PC-9 (cell line): ENCODE measurements around the gene NRAS. TPM values are rescaled to one million over a fixed set of nuclear protein-coding genes. Genes with fewer than 3 reads are reported as not detected.

Source experiments
- BruUV-seq: library from RNA; stranded (reverse); fragments of 400-500 nt; replicated peaks from 2 replicates; lab custom pipeline; 2021; lab: Mats Ljungman, UMichigan
- CTCF ChIA-PET: fragments of 300-600 bp; sonication (Branson Sonifier 250); formaldehyde crosslinking; loops from one replicate; lab custom pipeline; 2022; ENCODE audit warnings: antibody characterized with exemption; lab: Charles Lee
- POLR2A ChIA-PET: fragments of 300-600 bp; sonication (Branson Sonifier 250); formaldehyde crosslinking; loops from one replicate; lab custom pipeline; 2022; ENCODE audit warnings: antibody characterized with exemption; ENCODE audit not compliant: unreplicated experiment; lab: Charles Lee
- DNase-seq, 2 experiments: peaks; one replicate each; pipeline versions ENCODE4 v3.0.0 to v3.0.0-alpha.2; 2015 to 2022; ENCODE audit warnings: mixed read lengths in 1 of 2
- H2AFZ ChIP-seq: fragments of 200-600 bp; sonication (generic); 2 replicates; pipeline ENCODE4 v1.8.1; 2017; ENCODE audit warnings: antibody characterized with exemption
- H3F3A ChIP-seq: fragments of 200-600 bp; sonication (generic); 2 replicates; pipeline ENCODE4 v1.8.1; 2017; ENCODE audit warnings: antibody characterized with exemption, mild to moderate bottlenecking, low read depth; ENCODE audit not compliant: insufficient read depth
- H3K27ac ChIP-seq: fragments of 200-600 bp; sonication (generic); 2 replicates; pipeline ENCODE4 v1.6.1; 2016; ENCODE audit warnings: mixed run types
- H3K27me3 ChIP-seq: fragments of 200-600 bp; sonication (generic); 2 replicates; pipeline ENCODE4 v1.6.1; 2016; ENCODE audit warnings: low read depth, mixed run types; ENCODE audit not compliant: insufficient read depth
- H3K36me3 ChIP-seq: fragments of 200-600 bp; sonication (generic); 2 replicates; pipeline ENCODE4 v1.6.1; 2016; ENCODE audit warnings: low read depth, mixed run types
- H3K4me1 ChIP-seq: fragments of 200-600 bp; sonication (generic); replicated peaks from 2 replicates; pipeline ENCODE4 v1.6.1; 2016; ENCODE audit warnings: mixed run types; ENCODE audit not compliant: insufficient read depth
- H3K4me2 ChIP-seq: fragments of 200-600 bp; sonication (generic); 2 replicates; pipeline ENCODE4 v1.6.1; 2017; ENCODE audit warnings: mixed run types
- H3K4me3 ChIP-seq: fragments of 200-600 bp; sonication (generic); 2 replicates; pipeline ENCODE4 v1.6.1; 2016; ENCODE audit warnings: mixed run types
- H3K79me2 ChIP-seq: fragments of 200-600 bp; sonication (generic); 2 replicates; pipeline ENCODE4 v1.6.1; 2017; ENCODE audit warnings: low read depth, mixed run types
- H3K9me2 ChIP-seq: fragments of 200-600 bp; sonication (generic); 2 replicates; pipeline ENCODE4 v1.8.1; 2017; ENCODE audit warnings: mild to moderate bottlenecking; ENCODE audit not compliant: insufficient read depth
- H3K9me3 ChIP-seq: fragments of 200-600 bp; sonication (generic); 2 replicates; pipeline ENCODE4 v1.8.1; 2016; ENCODE audit warnings: low read depth; ENCODE audit not compliant: insufficient read depth
- H4K20me1 ChIP-seq: fragments of 200-600 bp; sonication (generic); 2 replicates; pipeline ENCODE4 v1.8.1; 2017; ENCODE audit not compliant: insufficient read depth
- EZH2 ChIP-seq: fragments of 200-600 bp; sonication (generic); IDR thresholded peaks from 2 replicates; pipeline ENCODE4 v1.8.0; 2017; ENCODE audit warnings: antibody characterized with exemption, low read depth
- intact Hi-C: fragments of 100-400 bp; cut with micrococcal nuclease; formaldehyde crosslinking; loops from one replicate; pipeline ENCODE4 v1.10.0; 2022; ENCODE audit not compliant: unreplicated experiment
- total RNA-seq: library from RNA; stranded (reverse); gene quantifications from 2 replicates; pipeline ENCODE4 v1.2.3, GENCODE V29; 2021
- TF ChIP-seq, protein P1 (sequence below): fragments of 200-600 bp; sonication (generic); conservative IDR thresholded peaks from 2 replicates; pipeline ENCODE4 v1.6.1; 2017; ENCODE audit warnings: mixed run types, antibody characterized with exemption, mild to moderate bottlenecking, moderate library complexity

Gene NRAS
- total RNA-seq, 1 experiment from 2014 or later = 37.8 TPM

DNA sequence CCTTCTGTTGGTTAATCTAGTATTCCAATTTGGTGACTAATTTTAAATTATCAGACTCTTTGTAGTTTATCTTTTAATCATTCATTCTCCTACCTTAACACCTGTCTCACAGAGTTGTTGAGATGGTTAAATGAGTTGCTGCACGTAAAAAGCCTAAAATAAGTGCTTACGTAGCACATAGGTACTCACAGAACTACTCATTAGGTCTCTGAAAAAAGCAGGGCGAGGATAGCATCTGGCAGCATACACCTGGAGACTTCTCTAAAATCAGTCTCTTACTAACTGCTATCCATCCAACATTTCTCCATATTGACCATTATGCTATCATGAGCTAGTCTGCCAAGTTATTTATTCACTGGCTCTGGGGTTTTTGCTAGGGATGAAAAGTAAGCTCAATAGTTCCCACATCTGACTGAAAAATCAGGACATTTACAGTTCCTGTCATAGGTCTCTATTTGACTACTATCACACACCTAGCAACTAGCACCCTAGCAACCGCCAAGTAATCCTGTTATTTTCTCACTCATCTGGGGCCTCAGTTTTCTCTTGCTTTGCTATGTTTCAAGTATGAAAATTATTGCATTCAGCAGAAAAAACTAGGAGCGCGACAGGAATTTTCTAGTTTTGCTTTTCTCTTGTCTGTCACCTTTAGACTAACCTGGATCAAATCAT, 30.0 kb upstream of the NRAS start:
- TF ChIP-seq, protein P1, sequence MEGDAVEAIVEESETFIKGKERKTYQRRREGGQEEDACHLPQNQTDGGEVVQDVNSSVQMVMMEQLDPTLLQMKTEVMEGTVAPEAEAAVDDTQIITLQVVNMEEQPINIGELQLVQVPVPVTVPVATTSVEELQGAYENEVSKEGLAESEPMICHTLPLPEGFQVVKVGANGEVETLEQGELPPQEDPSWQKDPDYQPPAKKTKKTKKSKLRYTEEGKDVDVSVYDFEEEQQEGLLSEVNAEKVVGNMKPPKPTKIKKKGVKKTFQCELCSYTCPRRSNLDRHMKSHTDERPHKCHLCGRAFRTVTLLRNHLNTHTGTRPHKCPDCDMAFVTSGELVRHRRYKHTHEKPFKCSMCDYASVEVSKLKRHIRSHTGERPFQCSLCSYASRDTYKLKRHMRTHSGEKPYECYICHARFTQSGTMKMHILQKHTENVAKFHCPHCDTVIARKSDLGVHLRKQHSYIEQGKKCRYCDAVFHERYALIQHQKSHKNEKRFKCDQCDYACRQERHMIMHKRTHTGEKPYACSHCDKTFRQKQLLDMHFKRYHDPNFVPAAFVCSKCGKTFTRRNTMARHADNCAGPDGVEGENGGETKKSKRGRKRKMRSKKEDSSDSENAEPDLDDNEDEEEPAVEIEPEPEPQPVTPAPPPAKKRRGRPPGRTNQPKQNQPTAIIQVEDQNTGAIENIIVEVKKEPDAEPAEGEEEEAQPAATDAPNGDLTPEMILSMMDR = no peak
- no peak for TF ChIP-seq EZH2

DNA sequence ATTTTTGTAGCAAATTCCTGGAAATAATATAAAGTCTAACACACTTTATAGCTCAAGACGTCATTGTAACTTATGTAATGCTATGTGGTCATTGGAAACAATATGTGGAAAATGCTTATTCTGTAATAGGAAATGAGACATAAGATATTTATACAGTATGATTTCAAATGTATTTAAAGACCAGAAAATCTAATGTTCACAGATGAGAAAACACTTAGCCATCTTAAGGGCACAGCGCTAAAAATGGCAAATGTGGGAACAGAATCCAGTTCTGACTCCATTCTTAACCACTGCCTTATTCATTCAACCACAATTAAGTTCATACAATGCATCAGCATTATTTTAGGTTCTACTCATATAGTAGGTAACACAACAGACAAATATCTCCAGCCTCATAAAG, 28.7 kb upstream of the NRAS start:
- no TSS peak for BruUV-seq
- ChIA-PET CTCF (no interaction called here), POLR2A (interaction anchor here (0.7 kb wide), 1 partner anchor 592 kb away, joined by 3 read pairs; no protein-coding TSS in a partner anchor)
- intact Hi-C loops = no loop called here
- TF ChIP-seq, protein P1 = no peak
- no peak for TF ChIP-seq EZH2
- H3F3A ChIP-seq = peaks cover 18% of the 10 kb centered on the region; the same call in 1 of the 2 replicates
- H3K4me2 ChIP-seq = no peak overlapping the region
- no peak for DNase-seq
- H4K20me1 ChIP-seq = peaks cover 100% of the 10 kb centered on the region
- H3K4me1 ChIP-seq = no peaks in the 10 kb centered on the region
- no peak overlapping the region for H3K27ac ChIP-seq
- no peaks in the 10 kb centered on the region for H3K27me3 ChIP-seq
- no peak overlapping the region for H2AFZ ChIP-seq
- no peaks in the 10 kb centered on the region for H3K9me2 ChIP-seq
- no peak overlapping the region for H3K4me3 ChIP-seq
- H3K9me3 ChIP-seq = no peaks in the 10 kb centered on the region
- peaks cover 89% of the 10 kb centered on the region for H3K36me3 ChIP-seq
- peaks cover 100% of the 10 kb centered on the region for H3K79me2 ChIP-seq

More for the DNA sequence above, 30.0 kb upstream of the NRAS start:
- H3K4me2 ChIP-seq = no peak overlapping the region
- H3K4me1 ChIP-seq = no peaks in the 10 kb centered on the region
- H2AFZ ChIP-seq = no peak overlapping the region
- BruUV-seq = no TSS peak
- peaks cover 14% of the 10 kb centered on the region; the same call in 1 of the 2 replicates for H3F3A ChIP-seq
- H3K27me3 ChIP-seq = no peaks in the 10 kb centered on the region
- H3K27ac ChIP-seq = no peak overlapping the region
- no peak overlapping the region for H3K4me3 ChIP-seq
- H4K20me1 ChIP-seq = peaks cover 100% of the 10 kb centered on the region
- ChIA-PET CTCF (no interaction called here), POLR2A (no interaction called here)
- no peaks in the 10 kb centered on the region for H3K9me3 ChIP-seq
- H3K36me3 ChIP-seq = peaks cover 85% of the 10 kb centered on the region
- no peak for DNase-seq
- no peaks in the 10 kb centered on the region for H3K9me2 ChIP-seq
- intact Hi-C loops = no loop called here
- peaks cover 100% of the 10 kb centered on the region for H3K79me2 ChIP-seq

DNA sequence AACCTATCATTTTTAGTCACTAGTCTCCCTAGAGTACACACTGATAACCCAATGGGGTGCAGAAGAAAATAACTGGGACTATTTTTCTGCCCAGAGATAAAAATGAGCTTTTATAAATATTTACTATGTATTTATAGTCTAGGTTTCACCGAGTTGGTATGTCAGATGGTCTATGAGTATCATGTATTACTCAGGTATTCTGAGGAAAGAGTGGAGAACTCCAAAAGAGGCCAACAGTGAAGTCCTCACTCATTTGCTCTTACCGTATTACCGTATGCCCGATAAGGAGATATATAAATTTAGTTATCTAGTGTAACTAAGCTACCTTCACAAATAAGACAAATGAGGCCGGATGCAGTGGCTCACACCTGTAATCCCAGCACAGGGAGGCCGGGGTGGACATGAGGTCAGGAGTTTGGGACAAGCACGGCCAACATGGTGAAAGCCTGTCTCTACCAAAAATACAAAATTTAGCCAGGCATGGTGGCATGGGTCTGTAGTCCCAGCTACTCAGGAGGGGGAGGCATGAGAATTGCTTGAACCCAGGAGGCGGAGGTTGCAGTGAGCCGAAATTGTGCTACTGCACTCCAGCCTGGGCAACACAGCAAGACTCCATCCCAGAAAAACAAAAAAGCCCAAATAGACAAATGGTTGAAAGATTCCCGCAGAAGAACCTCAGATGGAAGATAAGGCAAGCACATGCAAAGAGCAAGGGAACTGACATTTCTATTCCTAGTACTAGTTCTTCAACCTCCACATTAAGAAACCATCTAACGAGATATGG, 25.6 kb upstream of the NRAS start:
- H3K79me2 ChIP-seq = peaks cover 98% of the 10 kb centered on the region
- no peaks in the 10 kb centered on the region for H3K27me3 ChIP-seq
- no peak overlapping the region for H3K4me3 ChIP-seq
- CTCF ChIA-PET = no interaction called here
- H3K27ac ChIP-seq = no peak overlapping the region
- H3K4me2 ChIP-seq = no peak overlapping the region
- H2AFZ ChIP-seq = no peak overlapping the region
- no peak for DNase-seq
- peaks cover 86% of the 10 kb centered on the region for H3K36me3 ChIP-seq
- H3K9me3 ChIP-seq = no peaks in the 10 kb centered on the region
- peaks cover 100% of the 10 kb centered on the region for H4K20me1 ChIP-seq
- H3K9me2 ChIP-seq = no peaks in the 10 kb centered on the region
- BruUV-seq = no TSS peak
- intact Hi-C loops = no loop called here
- no peak for TF ChIP-seq EZH2
- TF ChIP-seq, protein P1 = no peak
- H3K4me1 ChIP-seq = no peaks in the 10 kb centered on the region
- peaks cover 19% of the 10 kb centered on the region; the same call in 1 of the 2 replicates for H3F3A ChIP-seq
- POLR2A ChIA-PET = interaction anchor here (0.6 kb wide), 1 partner anchor 321 kb away, joined by 3 read pairs; no protein-coding TSS in a partner anchor
